ENCODE results near the gene ESR1. TPM values are rescaled to one million over a fixed set of nuclear protein-coding genes. Genes with fewer than 3 reads are reported as not detected.
"Not testable (repeated sequence)": the region's sequence is repeated elsewhere in the genome, so short reads cannot be mapped to it uniquely, and the experiment has no call there.

Gene ESR1
- total RNA-seq, 2 donors from 2014 or later = 2.4 to 3.9 TPM

DNA sequence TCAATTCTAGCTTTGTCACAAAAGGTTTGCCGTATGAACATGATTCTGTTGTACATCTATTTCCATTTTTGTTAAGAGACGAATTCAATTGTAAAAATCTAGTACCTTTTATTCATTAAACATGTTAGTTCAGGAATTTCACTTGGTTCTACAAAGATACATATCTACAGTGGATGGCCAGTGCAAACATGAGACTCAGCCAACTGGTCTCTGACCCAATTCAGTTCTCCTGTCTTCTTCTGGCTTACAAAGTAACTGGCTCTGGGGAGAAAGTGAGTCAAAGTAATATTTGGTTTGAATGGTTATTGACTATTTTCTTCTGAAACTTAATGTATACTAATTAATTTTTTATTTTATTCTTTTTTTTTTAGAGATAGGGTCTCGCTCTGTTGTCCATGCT, 70.0 kb downstream of the ESR1 start:
- Mint-ChIP-seq H3K4me3 (no peak overlapping the region), H3K27ac (no peak overlapping the region), H3K4me1 (no peaks in the 10 kb centered on the region), H3K27me3 (peaks cover 5% of the 10 kb centered on the region), H3K36me3 (ENCODE audit: low read depth) (no peaks in the 10 kb centered on the region)
- ATAC-seq = no peak
- DNase-seq = no peak
- H3K9me3 ChIP-seq (ENCODE audit: control insufficient read depth, low read length, poor library complexity, severe bottlenecking) = no peaks in the 10 kb centered on the region

DNA sequence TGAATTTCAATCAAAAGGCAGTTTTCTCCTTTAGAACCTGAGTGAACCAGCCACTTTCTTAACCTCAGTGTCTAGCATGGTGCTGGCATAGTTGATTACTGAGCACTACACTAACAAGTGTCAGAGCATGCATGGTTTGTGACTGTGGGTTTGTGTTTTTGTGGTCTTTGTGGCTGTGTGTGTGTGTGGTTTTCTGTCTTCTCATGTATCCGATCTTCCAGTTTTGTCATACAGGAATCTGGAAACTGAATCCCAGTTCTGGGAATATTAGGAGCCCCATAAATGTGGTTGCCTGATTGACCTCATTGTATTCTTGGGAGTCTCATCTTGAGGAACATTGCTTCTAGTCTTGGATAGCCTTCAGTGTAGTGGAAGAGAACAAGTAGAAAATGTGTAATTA, 73.7 kb downstream of the ESR1 start:
- peaks cover 5% of the 10 kb centered on the region for H3K27me3 Mint-ChIP-seq
- H3K9me3 ChIP-seq (ENCODE audit: control insufficient read depth, low read length, poor library complexity, severe bottlenecking) = no peaks in the 10 kb centered on the region
- no peak for DNase-seq
- no peak overlapping the region for H3K27ac Mint-ChIP-seq
- no peak overlapping the region for H3K4me3 Mint-ChIP-seq
- no peak for ATAC-seq
- no peaks in the 10 kb centered on the region for H3K36me3 Mint-ChIP-seq (ENCODE audit: low read depth)
- H3K4me1 Mint-ChIP-seq = no peaks in the 10 kb centered on the region

DNA sequence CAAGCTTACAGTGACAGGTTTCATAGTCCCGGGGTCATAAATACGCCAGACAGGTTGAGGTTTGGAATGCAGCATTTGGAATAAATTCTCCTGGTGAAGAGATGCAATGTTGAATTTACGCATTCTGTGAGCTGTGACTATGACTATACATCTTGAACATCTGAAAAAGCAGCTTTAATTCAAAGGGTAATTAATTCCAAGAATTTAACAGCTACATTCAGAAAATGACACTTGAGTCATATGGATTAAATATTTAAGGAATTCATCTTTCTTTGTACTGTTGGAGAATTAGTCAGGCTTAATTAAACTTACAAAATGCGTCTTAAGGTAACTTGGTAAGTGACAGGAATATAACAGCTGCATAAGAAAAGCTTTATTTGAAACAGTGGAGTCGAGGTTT, 74.7 kb downstream of the ESR1 start:
- Mint-ChIP-seq H3K27ac (no peak overlapping the region), H3K36me3 (ENCODE audit: low read depth) (no peaks in the 10 kb centered on the region), H3K4me1 (no peaks in the 10 kb centered on the region), H3K27me3 (peaks cover 5% of the 10 kb centered on the region), H3K4me3 (no peak overlapping the region)
- ATAC-seq (no peak), DNase-seq (no peak)
- no peaks in the 10 kb centered on the region for H3K9me3 ChIP-seq (ENCODE audit: control insufficient read depth, low read length, poor library complexity, severe bottlenecking)

DNA sequence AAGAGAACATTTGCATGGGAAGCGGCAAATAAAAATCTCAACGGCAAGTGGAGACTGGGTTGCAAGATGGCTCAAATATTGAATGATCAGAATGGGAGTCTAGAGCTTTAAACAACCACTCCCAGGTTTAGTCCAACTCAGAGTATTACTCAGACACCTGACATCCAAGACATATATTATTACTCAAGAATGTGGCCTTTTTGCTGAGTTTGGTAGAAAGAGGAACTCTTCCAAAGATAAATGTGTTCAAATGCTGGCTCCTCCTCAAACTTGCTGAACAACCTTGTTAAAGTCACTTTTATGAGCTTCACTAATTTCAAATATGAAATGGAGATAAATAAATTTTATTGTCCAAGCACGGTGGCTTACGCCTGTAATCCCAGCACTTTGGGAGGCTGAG, 77.8 kb downstream of the ESR1 start:
- no peak for ATAC-seq
- H3K9me3 ChIP-seq (ENCODE audit: control insufficient read depth, low read length, poor library complexity, severe bottlenecking) = no peaks in the 10 kb centered on the region
- no peaks in the 10 kb centered on the region for H3K36me3 Mint-ChIP-seq (ENCODE audit: low read depth)
- no peaks in the 10 kb centered on the region for H3K4me1 Mint-ChIP-seq
- no peak for DNase-seq
- H3K27ac Mint-ChIP-seq = no peak overlapping the region
- no peak overlapping the region for H3K4me3 Mint-ChIP-seq
- peaks cover 5% of the 10 kb centered on the region for H3K27me3 Mint-ChIP-seq

DNA sequence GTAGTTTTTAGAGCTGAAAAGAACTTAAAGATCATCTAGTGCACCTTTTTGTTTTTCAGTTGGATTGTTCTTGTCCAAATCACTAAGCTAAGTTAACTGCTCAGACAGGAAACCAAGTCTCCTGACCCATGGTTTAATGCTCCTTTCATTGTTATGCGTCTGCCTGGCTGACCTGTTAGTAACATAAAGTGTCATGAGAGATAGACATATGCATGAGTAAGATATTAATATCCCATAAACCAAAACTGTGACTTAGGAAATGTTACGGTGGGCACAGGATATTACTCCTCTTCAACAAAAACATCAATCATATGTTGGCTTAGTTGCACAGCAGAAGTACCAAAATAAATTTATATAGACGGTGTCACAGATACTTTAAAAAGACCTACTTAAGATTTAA, 84.0 kb downstream of the ESR1 start:
- Mint-ChIP-seq H3K27me3 (no peaks in the 10 kb centered on the region), H3K27ac (no peak overlapping the region), H3K36me3 (ENCODE audit: low read depth) (no peaks in the 10 kb centered on the region), H3K4me3 (no peak overlapping the region), H3K4me1 (no peaks in the 10 kb centered on the region)
- DNase-seq (no peak), ATAC-seq (no peak)
- H3K9me3 ChIP-seq (ENCODE audit: control insufficient read depth, low read length, poor library complexity, severe bottlenecking) = no peaks in the 10 kb centered on the region

DNA sequence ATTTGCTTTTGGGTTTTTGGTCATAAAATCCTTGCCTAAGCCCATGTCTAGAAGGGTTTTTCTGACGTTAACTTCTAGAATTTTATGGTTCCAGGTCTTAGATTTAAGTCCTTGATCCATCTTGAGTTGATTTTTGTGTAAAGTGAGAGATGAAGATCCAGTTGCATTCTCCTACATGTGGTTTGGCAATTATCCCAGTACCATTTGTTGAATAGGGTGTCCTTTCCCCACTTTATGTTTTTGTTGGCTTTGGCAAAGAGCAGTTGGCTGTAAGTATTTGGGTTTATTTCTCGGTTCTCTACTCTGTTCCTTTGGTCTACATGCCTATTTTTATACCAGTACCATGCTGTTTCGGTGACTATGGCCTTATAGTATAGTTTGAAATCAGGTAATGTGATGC, 86.9 kb downstream of the ESR1 start:
- H3K27me3 Mint-ChIP-seq; ATAC-seq; H3K9me3 ChIP-seq (ENCODE audit: control insufficient read depth, low read length, poor library complexity, severe bottlenecking); H3K27ac Mint-ChIP-seq; H3K4me1 Mint-ChIP-seq; H3K4me3 Mint-ChIP-seq; DNase-seq; H3K36me3 Mint-ChIP-seq (ENCODE audit: low read depth): not testable (repeated sequence)

DNA sequence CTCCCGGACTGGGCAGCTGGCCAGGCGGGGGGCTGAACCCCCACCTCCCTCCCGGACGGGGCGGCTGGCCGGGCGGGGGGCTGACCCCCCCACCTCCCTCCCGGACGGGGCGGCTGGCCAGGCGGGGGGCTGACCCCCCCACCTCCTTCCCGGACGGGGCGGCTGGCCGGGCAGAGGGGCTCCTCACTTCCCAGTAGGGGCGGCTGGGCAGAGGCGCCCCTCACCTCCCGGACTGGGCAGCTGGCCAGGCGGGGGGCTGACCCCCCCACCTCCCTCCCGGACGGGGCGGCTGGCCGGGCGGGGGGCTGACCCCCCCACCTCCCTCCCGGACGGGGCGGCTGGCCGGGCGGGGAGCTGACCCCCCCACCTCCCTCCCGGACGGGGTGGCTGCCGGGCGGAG, 91.7 kb downstream of the ESR1 start:
- H3K27ac Mint-ChIP-seq; H3K9me3 ChIP-seq (ENCODE audit: control insufficient read depth, low read length, poor library complexity, severe bottlenecking); H3K4me1 Mint-ChIP-seq; H3K36me3 Mint-ChIP-seq (ENCODE audit: low read depth); H3K4me3 Mint-ChIP-seq; H3K27me3 Mint-ChIP-seq; DNase-seq; ATAC-seq: not testable (repeated sequence)

DNA sequence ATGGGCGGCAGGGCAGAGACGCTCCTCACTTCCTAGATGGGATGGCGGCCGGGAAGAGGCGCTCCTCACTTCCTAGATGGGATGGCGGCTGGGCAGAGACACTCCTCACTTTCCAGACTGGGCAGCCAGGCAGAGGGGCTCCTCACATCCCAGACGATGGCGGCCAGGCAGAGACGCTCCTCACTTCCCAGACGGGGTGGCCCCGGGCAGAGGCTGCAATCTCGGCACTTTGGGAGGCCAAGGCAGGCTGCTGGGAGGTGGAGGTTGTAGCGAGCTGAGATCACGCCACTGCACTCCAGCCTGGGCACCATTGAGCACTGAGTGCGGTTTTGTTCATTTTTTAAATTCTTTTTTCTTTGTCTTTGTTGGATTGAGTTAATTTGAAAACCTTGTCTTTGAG, 92.3 kb downstream of the ESR1 start:
- H3K4me1 Mint-ChIP-seq; DNase-seq; ATAC-seq; H3K9me3 ChIP-seq (ENCODE audit: control insufficient read depth, low read length, poor library complexity, severe bottlenecking); H3K27me3 Mint-ChIP-seq; H3K36me3 Mint-ChIP-seq (ENCODE audit: low read depth); H3K27ac Mint-ChIP-seq; H3K4me3 Mint-ChIP-seq: not testable (repeated sequence)

DNA sequence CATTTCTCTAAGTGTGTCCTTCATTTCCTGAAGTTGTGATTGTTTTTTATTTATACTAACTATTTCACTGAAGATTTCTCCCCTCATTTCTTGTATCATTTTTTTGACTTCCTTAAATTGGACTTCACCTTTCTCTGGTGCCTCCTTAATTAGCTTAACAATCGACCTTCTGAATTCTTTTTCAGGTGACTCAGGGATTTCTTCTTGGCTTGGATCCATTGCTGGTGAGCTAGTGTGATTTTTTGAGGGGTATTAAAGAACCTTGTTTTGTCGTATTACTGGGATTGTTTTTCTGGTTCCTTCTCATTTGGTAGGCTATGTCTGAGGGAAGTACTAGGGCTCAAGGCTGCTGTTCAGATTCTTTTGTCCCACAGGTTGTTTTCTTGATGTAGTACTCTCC, 92.8 kb downstream of the ESR1 start:
- H3K27ac Mint-ChIP-seq = no peak overlapping the region
- H3K36me3 Mint-ChIP-seq (ENCODE audit: low read depth) = peaks cover 2% of the 10 kb centered on the region
- no peak overlapping the region for H3K4me3 Mint-ChIP-seq
- ATAC-seq (no peak), DNase-seq (no peak)
- H3K4me1 Mint-ChIP-seq = no peaks in the 10 kb centered on the region
- H3K27me3 Mint-ChIP-seq = no peaks in the 10 kb centered on the region
- H3K9me3 ChIP-seq (ENCODE audit: control insufficient read depth, low read length, poor library complexity, severe bottlenecking) = no peaks in the 10 kb centered on the region

DNA sequence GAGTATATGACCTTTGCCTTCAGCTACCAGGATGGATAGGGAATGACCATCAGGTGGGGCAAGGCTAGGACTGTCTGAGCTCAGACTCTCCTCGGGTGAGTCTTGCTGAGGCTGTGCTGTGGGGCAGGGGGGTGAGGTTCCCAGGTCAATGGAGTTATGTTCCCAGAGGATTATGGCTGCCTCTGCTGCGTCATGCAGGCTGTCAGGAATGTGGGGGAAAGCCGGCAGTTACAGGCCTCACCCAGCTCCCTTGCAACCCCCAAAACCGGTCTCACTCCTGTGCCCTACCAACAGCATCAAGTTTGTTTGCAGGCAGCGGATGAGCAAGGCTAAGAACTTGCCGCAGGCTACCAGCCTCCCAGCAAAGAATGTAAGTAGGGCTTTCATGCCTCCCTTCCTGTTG, 93.5 kb downstream of the ESR1 start:
- Mint-ChIP-seq H3K36me3 (ENCODE audit: low read depth) (peaks cover 2% of the 10 kb centered on the region), H3K27ac (no peak overlapping the region), H3K27me3 (no peaks in the 10 kb centered on the region), H3K4me1 (no peaks in the 10 kb centered on the region), H3K4me3 (no peak overlapping the region)
- no peaks in the 10 kb centered on the region for H3K9me3 ChIP-seq (ENCODE audit: control insufficient read depth, low read length, poor library complexity, severe bottlenecking)
- ATAC-seq (no peak), DNase-seq (no peak)

DNA sequence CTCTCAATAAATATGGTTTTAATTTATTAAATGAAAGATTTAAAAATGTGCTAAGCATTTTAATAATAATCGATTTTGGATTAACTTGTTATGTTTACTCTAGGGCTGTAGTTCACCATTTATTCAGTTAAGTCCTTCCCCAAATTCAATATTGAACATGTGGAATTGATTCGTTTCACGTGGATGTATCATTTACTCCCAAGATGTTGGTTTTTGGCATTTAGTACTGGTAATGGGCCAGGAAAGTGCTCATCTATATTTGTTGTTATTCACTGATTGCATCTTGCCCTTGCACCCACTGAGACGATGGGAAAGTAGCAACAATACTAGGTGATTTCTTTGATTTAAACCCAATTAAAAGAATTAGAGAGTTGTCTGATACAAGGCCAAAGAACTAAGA, 97.1 kb downstream of the ESR1 start:
- no peak for DNase-seq
- Mint-ChIP-seq H3K4me3 (no peak overlapping the region), H3K4me1 (no peaks in the 10 kb centered on the region), H3K27ac (no peak overlapping the region), H3K36me3 (ENCODE audit: low read depth) (peaks cover 2% of the 10 kb centered on the region), H3K27me3 (no peaks in the 10 kb centered on the region)
- H3K9me3 ChIP-seq (ENCODE audit: control insufficient read depth, low read length, poor library complexity, severe bottlenecking) = no peaks in the 10 kb centered on the region
- no peak for ATAC-seq

DNA sequence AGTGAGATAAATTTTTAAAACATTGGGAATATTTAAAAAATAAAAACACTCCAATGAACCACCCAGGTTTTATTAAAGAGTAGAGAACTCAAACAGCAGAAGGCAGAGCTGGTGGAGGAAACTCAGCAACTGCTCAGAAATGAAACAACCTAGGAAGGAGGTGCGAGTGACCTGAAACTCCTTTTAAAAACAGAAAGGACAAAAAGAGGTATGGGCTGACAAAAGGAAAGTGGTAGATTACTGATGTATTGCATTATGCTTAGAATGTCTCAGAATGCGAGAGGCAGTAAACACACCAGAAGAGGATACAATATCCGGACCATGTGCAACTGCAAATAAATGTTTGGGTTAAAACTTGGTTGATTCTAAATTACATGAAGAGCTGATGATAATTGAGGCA, 97.6 kb downstream of the ESR1 start:
- ATAC-seq = no peak

DNA sequence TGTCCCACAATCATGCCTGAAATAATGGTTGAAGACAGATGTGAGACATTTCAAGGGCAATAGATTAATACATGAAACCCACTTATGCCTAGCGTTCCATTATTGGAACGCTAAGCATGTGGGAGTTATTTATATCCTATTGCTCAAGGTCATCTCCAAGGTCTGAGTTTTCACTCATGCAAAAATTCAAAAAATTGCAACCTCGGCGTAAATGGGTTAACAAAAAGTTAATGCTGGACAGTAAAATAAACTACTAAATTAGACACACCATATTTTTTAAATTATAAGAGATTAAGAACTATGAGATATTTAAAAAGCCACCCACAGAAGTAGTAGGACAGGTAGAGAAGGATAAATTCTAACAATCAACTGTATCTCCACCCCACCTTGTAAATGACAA, 98.4 kb downstream of the ESR1 start:
- Mint-ChIP-seq H3K27me3 (no peaks in the 10 kb centered on the region), H3K36me3 (ENCODE audit: low read depth) (no peaks in the 10 kb centered on the region), H3K4me3 (no peak overlapping the region), H3K4me1 (no peaks in the 10 kb centered on the region), H3K27ac (no peak overlapping the region)
- H3K9me3 ChIP-seq (ENCODE audit: control insufficient read depth, low read length, poor library complexity, severe bottlenecking) = no peaks in the 10 kb centered on the region
- ATAC-seq (no peak), DNase-seq (no peak)

More for the DNA sequence above, 97.6 kb downstream of the ESR1 start:
- no peaks in the 10 kb centered on the region for H3K9me3 ChIP-seq (ENCODE audit: control insufficient read depth, low read length, poor library complexity, severe bottlenecking)
- Mint-ChIP-seq H3K4me1 (no peaks in the 10 kb centered on the region), H3K36me3 (ENCODE audit: low read depth) (peaks cover under 1% of the 10 kb centered on the region), H3K4me3 (no peak overlapping the region), H3K27me3 (no peaks in the 10 kb centered on the region), H3K27ac (no peak overlapping the region)
- no peak for DNase-seq

DNA sequence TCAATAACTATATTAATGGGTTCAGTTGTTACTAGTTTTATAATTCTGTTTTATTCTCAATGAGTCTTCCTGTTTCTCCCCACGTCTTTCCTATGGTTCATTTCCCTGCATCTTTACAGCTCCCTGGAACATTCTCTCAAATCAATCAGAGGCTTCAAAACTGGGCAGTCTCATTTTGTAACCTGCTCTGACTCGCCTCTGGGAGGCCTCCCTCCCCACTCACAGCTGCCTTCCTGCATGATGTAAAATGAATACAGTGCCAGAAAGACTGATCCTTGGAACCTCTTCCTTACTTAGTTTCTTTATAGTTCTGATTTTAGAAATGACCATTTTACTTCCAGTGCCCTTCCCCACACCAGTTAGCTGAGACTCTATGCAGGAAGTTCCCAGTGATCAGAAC, 103.9 kb downstream of the ESR1 start:
- DNase-seq = no peak
- no peaks in the 10 kb centered on the region for H3K36me3 Mint-ChIP-seq (ENCODE audit: low read depth)
- ATAC-seq = no peak
- no peaks in the 10 kb centered on the region for H3K9me3 ChIP-seq (ENCODE audit: control insufficient read depth, low read length, poor library complexity, severe bottlenecking)
- no peaks in the 10 kb centered on the region for H3K4me1 Mint-ChIP-seq
- H3K27me3 Mint-ChIP-seq = peaks cover 8% of the 10 kb centered on the region
- H3K27ac Mint-ChIP-seq = no peak overlapping the region
- H3K4me3 Mint-ChIP-seq = no peak overlapping the region

DNA sequence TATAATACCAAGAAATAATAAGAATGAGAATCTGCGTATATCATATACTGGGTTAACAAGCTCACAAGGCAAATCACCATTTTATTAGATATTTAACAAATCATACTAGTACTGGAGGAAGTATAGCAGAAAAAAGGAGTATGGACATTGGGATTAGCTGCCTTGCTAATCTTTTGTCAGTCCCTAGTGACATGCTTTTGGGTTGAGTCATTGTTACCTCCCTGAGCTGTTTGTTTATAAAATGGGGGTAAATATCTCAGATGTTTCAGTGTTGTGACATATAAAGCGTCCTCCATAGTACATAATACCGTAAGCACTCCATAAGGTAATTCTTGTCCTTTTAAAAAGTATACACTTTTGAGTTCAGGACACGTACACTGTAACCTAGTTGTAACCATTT, 107.0 kb downstream of the ESR1 start:
- H3K27me3 Mint-ChIP-seq = peaks cover 8% of the 10 kb centered on the region
- no peaks in the 10 kb centered on the region for H3K4me1 Mint-ChIP-seq

More for the DNA sequence above, 107.0 kb downstream of the ESR1 start:
- no peak overlapping the region for H3K4me3 Mint-ChIP-seq
- H3K9me3 ChIP-seq (ENCODE audit: control insufficient read depth, low read length, poor library complexity, severe bottlenecking) = no peaks in the 10 kb centered on the region
- DNase-seq (no peak), ATAC-seq (no peak)
- H3K36me3 Mint-ChIP-seq (ENCODE audit: low read depth) = no peaks in the 10 kb centered on the region
- H3K27ac Mint-ChIP-seq = no peak overlapping the region

Measured in T-helper 17 cell (primary cell).